DMS 273 (cell line): ENCODE data around the gene ANO4.
"Not testable (repeated sequence)": the region's sequence is repeated elsewhere in the genome, so short reads cannot be mapped to it uniquely, and the experiment has no call there.

ENCODE experiments used
- DNase-seq: peaks from one replicate; lab custom pipeline; 2025; ENCODE audit not compliant: unreplicated experiment; lab: John Stamatoyannopoulos, UW

ANO4 gene

GRCh38 chr12:100987552-100988521 is 193.3 kb downstream of the ANO4 start:
- peak; percentile 35 for DNase-seq

GRCh38 chr12:100989509-100989908 is 194.9 kb downstream of the ANO4 start:
- not testable (repeated sequence) for DNase-seq

GRCh38 chr12:100991102-100991501 is 196.5 kb downstream of the ANO4 start:
- DNase-seq, result no peak

GRCh38 chr12:100992194-100992593 is 197.6 kb downstream of the ANO4 start:
- DNase-seq, result no peak

DNA sequence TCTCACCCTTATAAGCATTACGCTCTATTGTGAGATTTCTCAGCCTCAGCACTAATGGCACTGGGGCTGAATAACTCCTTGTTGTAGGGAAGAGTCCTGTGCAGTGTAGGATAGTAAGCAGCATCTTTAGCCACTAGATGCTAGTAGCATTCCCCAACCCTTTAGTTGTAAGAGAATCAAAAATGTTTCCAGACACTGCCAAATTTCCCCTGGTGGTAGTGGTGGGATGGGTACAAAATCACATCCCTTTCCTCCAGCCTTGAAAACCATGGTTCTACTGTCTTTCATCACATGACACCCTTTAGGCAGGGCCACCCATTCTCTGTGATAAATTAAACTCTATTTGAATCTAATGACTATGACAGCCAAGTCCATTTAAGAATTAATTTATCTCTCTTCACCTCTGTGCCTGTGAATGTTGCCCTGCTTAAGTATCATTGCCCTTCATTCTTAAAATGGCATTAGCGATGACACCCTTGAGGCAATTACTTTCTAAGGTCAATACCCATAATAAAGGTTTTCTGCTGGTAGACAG is 199.4 kb downstream of the ANO4 start:
- DNase-seq, result no peak

GRCh38 chr12:100995201-100995600 is 200.6 kb downstream of the ANO4 start:
- no peak for DNase-seq

- no peak for DNase-seq
Observed at GRCh38 chr12:100995771-100996170, 201.2 kb downstream of the ANO4 start.

DNA sequence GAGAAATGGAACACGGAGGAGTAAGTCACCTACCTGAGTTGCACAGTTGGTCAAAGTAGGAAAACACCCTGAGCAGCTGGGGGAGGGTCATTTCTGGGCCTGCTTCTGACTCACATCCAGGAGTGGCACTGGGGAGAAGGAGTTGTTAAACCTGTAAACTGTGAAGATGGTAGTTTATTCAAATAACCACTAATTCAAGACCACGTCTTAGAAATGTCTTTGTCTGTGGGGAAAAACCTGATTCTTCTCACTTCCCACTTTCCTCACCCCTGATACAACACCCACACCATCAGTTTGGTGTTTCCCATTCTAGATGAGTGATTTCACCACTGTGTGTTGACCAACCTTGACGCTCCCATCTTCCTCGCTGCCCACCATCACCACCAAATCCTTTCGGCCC is 207.1 kb downstream of the ANO4 start:
- DNase-seq, result no peak

- DNase-seq, result no peak
Observed at GRCh38 chr12:101002696-101003419, 208.3 kb downstream of the ANO4 start.

DNA sequence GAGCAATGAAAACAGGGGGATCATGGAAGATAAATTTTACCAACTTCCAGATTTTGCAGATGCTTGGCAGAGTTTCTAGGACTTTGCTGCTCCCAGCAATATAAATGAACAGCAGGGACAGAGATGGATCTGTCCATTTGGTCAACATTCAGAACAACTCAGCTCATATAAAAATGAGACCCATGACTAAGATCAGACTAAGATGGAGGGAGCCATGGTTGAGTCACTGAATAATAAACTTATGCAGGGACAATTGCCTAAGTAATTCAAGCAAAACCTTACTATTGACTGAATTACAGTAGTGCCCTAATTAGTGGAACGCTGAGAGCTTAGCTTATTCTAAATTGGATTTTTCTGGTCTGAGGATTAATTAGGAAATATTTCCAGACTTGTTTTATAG is 210.3 kb downstream of the ANO4 start:
- no peak for DNase-seq

DNA sequence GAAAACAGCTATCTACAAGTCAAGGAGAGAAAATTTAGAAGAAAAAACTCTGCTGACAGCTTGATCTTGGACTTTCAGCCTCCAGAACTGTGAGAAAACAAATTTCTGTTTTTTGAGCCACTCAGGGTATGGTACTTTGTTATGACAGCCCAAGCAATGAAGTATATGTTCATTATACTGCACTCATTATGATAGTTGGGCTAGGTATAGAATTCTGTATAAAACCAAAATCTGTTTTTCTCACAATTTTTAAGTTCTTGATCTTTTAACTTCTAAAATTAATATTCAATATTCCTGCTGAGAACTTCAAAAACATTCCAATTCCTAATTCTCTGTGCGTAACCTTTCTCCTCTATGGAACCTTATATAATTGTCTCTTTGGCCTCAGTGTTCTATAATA is 214.7 kb downstream of the ANO4 start:
- no peak for DNase-seq

GRCh38 chr12:101010896-101011295 is 216.3 kb downstream of the ANO4 start:
- no peak for DNase-seq

DNA sequence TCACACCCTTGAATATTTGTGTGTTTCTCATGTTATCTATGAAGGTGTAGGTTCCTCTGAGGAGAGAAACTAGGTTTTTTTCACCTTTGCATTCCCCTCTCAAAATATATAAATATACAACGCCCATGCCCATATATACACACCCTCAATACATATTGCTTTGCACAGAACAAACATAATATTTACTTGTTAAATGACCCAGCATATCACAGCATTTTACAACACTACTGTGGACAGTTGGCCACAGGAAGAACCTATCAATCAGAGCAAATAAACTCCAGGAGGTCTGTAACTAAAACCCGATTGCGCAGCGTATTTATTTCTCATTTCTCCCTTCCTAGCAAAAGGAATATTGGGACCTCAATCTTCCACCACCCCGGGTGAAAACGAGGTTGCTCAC is 219.4 kb downstream of the ANO4 start:
- no peak for DNase-seq

- DNase-seq, result no peak
Observed at GRCh38 chr12:101015044-101015443, 220.5 kb downstream of the ANO4 start.

DNA sequence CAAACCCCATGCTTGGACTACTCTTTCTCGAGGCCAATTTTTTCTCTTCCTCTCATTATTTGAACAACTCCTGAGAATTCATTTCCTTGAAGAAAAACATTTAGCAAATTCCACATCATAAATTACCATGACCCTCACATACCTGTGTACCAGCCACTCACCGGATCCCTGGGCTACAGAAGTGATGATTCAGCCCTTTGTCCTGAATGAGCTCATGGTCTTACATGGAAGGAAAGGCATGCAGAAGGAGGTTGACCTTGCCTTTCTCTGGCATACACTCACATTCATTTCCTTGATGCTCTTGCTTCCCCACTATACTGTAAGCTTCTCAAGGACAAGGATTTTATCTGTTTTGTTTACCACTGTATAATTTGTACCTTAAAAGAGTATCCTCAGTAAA is 224.0 kb downstream of the ANO4 start:
- no peak for DNase-seq

DNA sequence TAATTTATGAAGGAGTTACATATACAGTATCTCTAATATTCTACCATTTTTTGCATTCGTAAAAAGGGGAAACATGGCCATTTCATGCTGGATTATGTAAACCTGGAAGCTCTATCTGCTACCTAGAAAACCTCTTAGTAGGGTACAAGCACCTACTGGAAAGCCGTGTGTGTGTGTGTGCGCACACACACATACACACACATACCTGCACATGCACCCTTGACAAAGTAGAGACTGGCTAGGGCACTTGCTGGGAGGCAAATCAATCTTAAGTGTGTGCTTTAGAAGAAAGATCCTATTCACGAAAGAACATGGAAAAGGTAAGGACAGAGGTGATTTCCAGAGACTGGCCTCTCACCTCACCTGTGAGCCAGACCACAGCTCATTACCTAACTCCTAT is 224.6 kb downstream of the ANO4 start:
- DNase-seq, result no peak

DNA sequence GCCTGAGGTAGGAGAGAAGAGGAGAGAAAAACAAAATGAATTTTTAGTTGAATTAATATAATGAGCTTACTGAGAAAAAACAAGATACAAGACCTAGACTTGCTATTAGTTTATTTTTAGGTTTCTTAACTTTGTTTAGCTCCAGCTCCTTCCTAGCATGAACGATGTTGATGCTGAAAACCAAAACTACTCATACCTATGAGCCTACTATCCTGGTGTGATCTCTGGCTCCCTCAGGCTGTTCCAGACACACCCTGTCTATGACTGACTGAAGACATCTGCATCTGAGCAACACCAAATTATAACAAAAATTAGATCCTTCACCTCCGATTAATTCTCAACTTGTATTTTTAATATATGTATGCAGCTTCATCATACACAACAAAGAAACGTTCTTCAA is 225.1 kb downstream of the ANO4 start:
- no peak for DNase-seq

- peak; percentile 1 for DNase-seq
Observed at GRCh38 chr12:101021442-101021841, 226.9 kb downstream of the ANO4 start.

DNA sequence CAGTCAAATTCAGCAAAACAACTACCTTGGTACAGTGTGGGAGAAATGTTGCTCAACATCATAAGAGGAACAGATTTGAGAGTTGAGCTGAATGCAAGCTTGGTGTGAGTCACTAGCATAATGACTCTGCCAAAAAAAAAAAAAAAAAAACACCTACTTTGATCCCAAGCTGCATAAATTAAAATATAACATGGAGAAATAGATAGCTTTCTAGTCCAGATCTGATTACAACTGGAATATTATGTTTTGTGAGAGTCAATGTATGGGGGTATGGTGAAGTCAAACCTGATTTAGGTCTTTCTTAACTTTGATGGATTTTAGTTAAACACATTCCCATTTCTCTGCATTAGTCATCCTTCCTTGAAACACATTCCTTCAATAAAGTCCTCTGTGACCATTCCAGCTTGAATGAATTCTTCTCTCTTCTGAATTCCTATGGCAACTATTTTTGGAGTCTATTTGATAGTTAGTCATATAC is 227.4 kb downstream of the ANO4 start:
- peak; percentile 3 for DNase-seq

DNA sequence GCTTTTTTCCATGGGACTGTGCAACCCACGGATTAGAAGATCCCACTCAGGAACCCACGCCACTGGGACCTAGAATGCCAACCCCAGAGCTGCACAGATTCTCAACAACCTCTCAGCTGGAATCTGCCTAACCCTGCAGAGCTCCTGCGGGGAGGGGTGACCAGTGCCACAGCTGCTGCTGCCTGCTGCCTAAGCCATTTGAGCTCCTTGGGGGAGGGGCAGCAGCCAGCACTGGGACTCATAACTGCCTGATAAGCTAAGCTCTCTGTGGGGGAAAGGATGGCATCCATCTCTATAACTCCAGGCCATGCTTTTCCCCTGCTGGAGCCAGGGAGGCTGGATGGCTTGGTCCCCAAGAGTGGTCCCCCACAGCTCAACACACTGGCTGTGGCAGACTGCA is 232.6 kb downstream of the ANO4 start:
- DNase-seq, result peak; percentile 1

- DNase-seq, result no peak
Observed at GRCh38 chr12:101027816-101028215, 233.2 kb downstream of the ANO4 start.
